Chondrocyte (in vitro differentiated cells): ENCODE data around the gene PROCR. TPM values are rescaled to one million over a fixed set of nuclear protein-coding genes. Genes with fewer than 3 reads are reported as not detected.
"Not testable (repeated sequence)": the region's sequence is repeated elsewhere in the genome, so short reads cannot be mapped to it uniquely, and the experiment has no call there.

Experiments used
- DNase-seq: peaks from one replicate; pipeline ENCODE4 v3.0.0; 2021; ENCODE audit warnings: mixed read lengths, low spot score
- H3K27ac Mint-ChIP-seq: one replicate; pipeline ENCODE4 v1.8.0; 2021; ENCODE audit warnings: mild to moderate bottlenecking, moderate library complexity, mixed read lengths; ENCODE audit not compliant: unreplicated experiment
- H3K27me3 Mint-ChIP-seq: 2 replicates; pipeline ENCODE4 v1.8.0; 2021; ENCODE audit warnings: low read depth, mixed read lengths
- H3K36me3 Mint-ChIP-seq: 2 replicates; pipeline ENCODE4 v1.8.0; 2021; ENCODE audit warnings: low read depth, mixed read lengths
- H3K4me1 Mint-ChIP-seq: 2 replicates; pipeline ENCODE4 v1.8.0; 2021; ENCODE audit warnings: low read depth, mild to moderate bottlenecking, mixed read lengths
- H3K4me3 Mint-ChIP-seq: one replicate; pipeline ENCODE4 v1.8.0; 2021; ENCODE audit warnings: mild to moderate bottlenecking, moderate library complexity, mixed read lengths; ENCODE audit not compliant: unreplicated experiment
- H3K9me3 Mint-ChIP-seq: 2 replicates; pipeline ENCODE4 v1.8.0; 2021; ENCODE audit warnings: low read depth, mixed read lengths
- total RNA-seq: library from RNA; stranded (reverse); gene quantifications from 3 replicates; pipeline ENCODE4 v1.2.1, GENCODE V29; 2021
- TF ChIP-seq, protein P1 (sequence below): fragments of 200-600 bp; sonication (generic); IDR thresholded peaks from 2 replicates; pipeline ENCODE4 v1.5.0; 2021; ENCODE audit warnings: antibody characterized with exemption, mild to moderate bottlenecking, moderate library complexity

Gene PROCR
- total RNA-seq, 1 donor from 2014 or later = 3.5 TPM

- TF ChIP-seq, protein P1, sequence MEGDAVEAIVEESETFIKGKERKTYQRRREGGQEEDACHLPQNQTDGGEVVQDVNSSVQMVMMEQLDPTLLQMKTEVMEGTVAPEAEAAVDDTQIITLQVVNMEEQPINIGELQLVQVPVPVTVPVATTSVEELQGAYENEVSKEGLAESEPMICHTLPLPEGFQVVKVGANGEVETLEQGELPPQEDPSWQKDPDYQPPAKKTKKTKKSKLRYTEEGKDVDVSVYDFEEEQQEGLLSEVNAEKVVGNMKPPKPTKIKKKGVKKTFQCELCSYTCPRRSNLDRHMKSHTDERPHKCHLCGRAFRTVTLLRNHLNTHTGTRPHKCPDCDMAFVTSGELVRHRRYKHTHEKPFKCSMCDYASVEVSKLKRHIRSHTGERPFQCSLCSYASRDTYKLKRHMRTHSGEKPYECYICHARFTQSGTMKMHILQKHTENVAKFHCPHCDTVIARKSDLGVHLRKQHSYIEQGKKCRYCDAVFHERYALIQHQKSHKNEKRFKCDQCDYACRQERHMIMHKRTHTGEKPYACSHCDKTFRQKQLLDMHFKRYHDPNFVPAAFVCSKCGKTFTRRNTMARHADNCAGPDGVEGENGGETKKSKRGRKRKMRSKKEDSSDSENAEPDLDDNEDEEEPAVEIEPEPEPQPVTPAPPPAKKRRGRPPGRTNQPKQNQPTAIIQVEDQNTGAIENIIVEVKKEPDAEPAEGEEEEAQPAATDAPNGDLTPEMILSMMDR = no peak
- Mint-ChIP-seq H3K4me1 (no peaks in the 10 kb centered on the region), H3K4me3 (no peak overlapping the region), H3K36me3 (peaks cover 30% of the 10 kb centered on the region), H3K27ac (no peak overlapping the region), H3K27me3 (no peaks in the 10 kb centered on the region), H3K9me3 (peaks cover 44% of the 10 kb centered on the region)
- no peak for DNase-seq
Measured at GRCh38 chr20:35199740-35200139, 27.9 kb downstream of the PROCR start.

DNA sequence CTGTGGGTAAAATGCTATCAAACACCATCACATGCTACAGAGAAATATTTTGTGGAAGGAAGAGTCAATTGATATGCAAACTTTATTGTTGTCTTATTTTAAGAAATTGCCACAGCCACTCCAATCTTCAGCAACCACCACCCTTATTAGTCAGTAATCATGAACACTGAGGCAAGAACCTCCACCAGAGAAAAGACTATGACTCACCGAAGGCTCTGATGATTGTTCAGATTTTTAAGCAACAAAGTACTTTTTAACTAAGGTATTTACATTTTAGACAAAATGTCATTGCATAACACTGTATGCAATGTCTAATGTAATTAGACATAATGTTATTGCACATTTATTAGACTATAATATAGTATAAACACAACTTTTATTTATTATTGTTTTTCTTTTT is 28.4 kb downstream of the PROCR start:
- H3K9me3 Mint-ChIP-seq = peaks cover 39% of the 10 kb centered on the region
- DNase-seq = no peak
- H3K4me1 Mint-ChIP-seq = no peaks in the 10 kb centered on the region
- H3K27ac Mint-ChIP-seq = no peak overlapping the region
- no peaks in the 10 kb centered on the region for H3K27me3 Mint-ChIP-seq
- peaks cover 28% of the 10 kb centered on the region for H3K36me3 Mint-ChIP-seq
- no peak overlapping the region for H3K4me3 Mint-ChIP-seq
- TF ChIP-seq, protein P1 = no peak

DNA sequence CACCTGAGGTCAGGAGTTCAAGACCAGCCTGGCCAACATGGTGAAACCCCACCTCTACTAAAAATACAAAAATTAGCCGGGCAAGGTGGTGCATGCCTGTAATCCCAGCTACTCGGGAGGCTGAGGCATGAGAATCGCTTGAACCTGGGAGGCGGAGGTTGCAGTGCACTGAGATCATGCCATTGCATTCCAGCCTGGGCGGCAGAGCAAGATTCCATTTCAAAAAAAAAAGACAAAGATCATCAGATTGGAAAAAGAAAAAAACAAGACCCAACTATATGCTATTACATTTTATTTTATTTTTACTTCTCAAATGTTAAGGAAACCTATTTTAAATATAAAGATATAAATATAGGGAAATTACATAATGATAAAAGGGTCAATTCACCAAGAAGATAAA is 29.6 kb downstream of the PROCR start:
- not testable (repeated sequence) for H3K27ac Mint-ChIP-seq, DNase-seq, H3K27me3 Mint-ChIP-seq, H3K4me3 Mint-ChIP-seq, H3K4me1 Mint-ChIP-seq
- H3K36me3 Mint-ChIP-seq = peaks cover 25% of the 10 kb centered on the region
- peaks cover 35% of the 10 kb centered on the region for H3K9me3 Mint-ChIP-seq

GRCh38 chr20:35206802-35207201 is 34.9 kb downstream of the PROCR start:
- Mint-ChIP-seq H3K36me3 (peaks cover 3% of the 10 kb centered on the region), H3K9me3 (peaks cover 8% of the 10 kb centered on the region), H3K27ac (no peak overlapping the region), H3K4me1 (no peaks in the 10 kb centered on the region), H3K27me3 (no peaks in the 10 kb centered on the region), H3K4me3 (no peak overlapping the region)
- TF ChIP-seq, protein P1 = no peak
- no peak for DNase-seq

DNA sequence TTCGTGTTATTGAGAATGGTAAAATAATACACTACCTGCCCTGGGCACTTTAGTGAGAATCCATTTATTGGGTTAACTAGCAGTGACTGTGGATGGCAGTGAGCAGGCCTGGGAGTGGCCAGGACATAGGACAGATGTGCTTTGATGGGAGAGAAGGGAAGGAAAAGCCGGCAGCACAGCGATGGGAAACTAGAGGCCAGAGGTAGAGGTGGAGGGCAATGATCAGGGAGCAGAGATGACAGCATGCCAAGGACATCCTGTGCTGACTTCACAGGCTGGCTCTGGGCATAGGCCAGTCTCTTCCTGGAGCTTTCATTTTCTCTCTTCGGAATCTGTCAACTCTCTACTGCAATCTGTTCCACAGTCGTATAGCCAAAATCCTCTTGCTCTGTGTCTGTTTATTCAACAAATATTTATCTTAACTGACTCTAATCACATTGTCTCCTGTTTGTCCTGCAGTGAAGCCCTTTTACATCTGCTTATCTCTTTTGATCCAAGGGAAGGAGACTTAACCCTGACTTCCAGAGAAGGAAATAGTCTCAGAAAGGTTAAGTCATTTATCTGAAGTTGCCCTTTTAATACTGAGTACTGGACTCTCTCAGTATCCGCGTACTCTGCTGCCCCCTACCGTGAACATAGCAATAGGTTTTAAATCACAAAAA is 36.2 kb downstream of the PROCR start:
- TF ChIP-seq, protein P1 = peak; percentile 98
- DNase-seq = no peak
- Mint-ChIP-seq H3K27me3 (peaks cover 2% of the 10 kb centered on the region), H3K36me3 (peaks cover 7% of the 10 kb centered on the region), H3K27ac (no peak overlapping the region), H3K4me1 (no peaks in the 10 kb centered on the region), H3K9me3 (peaks cover 8% of the 10 kb centered on the region), H3K4me3 (no peak overlapping the region)
